ENCODE data around the gene AHCYL1.

DNA sequence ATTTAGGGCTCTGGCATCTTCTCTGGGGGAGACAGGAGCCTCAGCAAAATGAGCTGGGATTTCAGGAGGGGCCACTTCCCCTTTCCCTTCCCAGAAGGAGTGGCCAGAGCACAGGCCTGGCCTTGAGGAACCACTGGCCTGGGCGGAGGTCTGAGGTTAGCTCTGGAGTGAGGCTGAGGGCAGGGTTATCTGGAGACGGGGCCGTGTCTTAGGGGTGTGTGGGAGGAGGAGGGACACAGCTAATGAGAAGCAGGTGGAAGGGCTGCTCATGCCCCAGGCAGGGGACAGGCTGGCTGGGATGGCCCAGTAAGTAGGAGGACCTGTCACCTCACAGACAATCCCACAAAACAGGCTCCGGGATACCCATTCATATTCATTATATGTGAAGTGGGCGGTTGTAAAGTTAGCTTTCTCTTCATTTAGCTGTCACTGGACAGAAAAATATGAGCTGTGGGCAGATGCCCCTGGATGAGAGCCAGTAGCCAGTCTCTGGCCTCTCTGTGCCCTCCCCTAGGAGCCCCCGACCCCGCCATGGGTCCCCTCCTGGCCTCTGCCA lies 73.5 kb downstream of the AHCYL1 start:
- no peak for TF ChIP-seq CBX8 (IDR thresholded peaks at IDR 0.05; ENCODE audit: borderline replicate concordance, low read depth, low read length)
- TF ChIP-seq HDAC2 (IDR thresholded peaks at IDR 0.05; ENCODE audit: borderline replicate concordance in 1 of 2, low read depth in 2 of 2, low read length in 2 of 2): no peak

All from H1 (cell line).